GM11168 (cell line): ENCODE results near the gene AHCYL2.
"Not testable (repeated sequence)": the region's sequence is repeated elsewhere in the genome, so short reads cannot be mapped to it uniquely, and the experiment has no call there.

Source experiments
- in situ Hi-C: fragments of 300-500 bp; cut with MboI; formaldehyde crosslinking; loops from one replicate; pipeline ENCODE4 v1.12.0; 2022; ENCODE audit warnings: low sequenced_read_pairs; ENCODE audit not compliant: unreplicated experiment

The AHCYL2 gene

DNA sequence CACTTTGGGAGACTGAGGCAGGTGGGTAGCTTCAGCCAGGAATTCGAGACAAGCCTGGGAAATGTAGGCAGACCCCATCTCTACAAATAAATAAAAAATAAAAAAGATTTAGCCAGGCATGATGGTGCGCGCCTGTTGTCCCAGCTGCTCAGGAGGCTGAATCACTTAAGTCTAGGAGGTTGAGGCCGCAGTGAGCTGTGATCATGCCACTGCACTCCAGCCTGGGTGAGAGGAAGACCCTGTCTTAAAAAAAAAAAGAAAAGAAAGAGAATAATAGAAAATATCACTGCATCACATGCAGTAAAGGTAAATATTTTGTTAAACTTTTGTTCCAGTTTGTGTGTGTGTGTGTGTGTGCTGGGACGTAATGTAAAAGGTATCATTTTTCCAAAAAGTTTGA is 212.4 kb downstream of the AHCYL2 start:
- in situ Hi-C loops, result no loop called here

DNA sequence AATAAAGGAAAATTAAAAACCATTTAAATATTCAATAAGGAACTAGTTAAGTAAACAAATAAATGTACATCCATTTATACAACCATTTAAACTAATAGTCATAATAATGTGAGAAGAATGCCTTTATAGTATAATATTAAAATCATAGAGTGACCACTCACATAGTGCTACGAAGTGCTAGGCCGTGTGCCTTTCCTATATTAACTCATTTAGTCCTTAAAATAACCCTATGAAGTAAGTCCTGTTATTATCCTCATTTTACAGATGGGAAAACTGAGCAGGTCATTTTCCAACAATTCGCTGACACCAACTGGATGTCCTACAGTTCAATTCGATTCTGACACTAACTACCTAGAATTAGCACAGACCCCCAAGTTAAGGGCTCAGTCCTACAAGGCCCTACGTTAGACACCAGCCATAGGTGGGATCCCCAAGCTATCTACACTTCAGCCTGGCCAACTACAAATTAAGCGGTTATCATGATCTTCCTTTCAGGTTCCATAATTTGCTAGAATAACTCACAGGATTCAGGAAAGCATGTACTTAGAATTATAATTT is 213.5 kb downstream of the AHCYL2 start:
- in situ Hi-C loops, result no loop called here

DNA sequence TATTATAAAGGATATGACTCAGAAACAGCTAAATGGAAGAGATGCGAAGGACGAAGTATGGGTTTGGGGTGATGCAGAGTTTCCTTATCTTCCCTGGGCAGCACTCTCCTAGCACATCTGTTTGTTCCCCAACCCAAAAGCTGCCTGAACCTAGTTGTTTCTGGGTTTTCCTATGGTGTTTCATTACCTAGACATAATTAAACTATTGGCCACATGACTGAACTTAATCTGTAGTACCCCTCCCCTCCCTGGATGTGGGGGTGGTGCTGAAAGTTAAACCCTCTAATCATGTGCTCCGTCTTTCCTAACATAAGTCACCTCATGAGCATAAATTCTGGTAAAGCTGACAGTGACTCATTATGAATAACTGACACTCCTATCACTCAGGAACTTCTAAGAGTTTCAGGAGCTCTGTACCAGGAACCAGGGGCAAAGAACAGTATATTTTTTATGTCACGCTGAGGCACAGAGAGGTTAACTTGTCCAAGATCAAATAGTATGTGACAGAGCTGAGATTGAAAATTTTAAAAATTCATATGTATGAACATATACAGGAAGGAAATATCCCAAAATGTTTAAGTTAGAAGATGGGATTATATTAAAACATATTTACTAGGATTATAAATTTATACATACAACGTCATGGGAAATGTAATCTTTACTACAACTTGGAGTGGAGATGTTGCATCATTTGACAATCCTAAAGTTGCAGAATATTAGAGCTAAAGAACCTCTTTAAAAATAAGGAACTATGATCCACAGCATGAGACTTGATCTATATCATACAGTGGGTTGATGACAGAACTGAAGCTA is 214.2 kb downstream of the AHCYL2 start:
- in situ Hi-C loops, result no loop called here

DNA sequence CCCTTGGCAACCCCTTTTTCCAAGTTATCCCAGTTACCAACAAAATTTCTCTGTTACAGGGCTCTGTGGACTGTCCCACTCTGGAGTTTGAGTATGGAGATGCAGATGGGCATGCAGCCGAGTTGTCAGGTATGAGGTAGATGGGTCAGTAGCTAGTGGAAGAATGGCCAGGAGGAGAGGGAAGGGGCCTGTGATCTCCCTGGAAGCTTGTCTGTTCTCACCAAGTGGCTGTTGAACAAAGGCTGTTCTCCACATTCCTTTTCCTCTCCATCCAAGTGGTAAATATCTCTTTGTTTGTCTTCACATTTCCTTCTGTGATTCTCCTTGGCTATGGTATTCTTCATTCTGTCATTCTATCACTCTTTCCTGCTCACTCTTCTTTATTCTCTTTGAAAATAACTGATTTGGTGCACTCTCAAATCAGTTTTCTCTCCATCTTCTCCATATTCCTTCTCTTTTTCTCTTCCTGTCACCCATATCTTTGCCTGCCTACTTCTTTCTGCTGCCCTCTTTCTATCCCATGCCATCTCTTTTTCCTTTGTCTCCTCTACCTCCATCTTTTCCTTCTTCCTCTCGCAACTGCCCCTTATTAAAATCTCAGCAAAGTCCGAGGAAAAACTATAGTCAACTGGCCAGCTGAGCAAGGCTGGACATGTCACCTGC is 215.3 kb downstream of the AHCYL2 start:
- in situ Hi-C loops, result no loop called here

DNA sequence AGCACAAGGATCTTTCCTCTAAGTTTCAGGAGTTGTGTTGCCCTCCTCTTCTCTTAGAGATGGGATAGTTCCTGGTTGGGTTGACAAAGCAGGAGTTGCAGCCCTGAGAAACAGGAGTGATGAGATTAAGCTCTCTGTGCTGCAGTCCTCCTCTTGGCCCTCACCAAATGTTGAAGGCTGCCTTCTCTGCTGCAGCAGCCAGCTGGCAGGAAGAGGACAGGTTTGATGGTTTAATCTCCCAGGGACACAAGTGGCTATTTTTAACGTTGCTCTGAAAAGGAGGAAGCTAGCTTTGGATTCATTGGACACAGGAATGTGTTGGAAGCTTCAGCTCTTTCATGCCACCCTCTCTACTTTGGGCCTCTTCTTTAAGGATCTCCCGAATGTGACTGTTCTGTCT is 218.8 kb downstream of the AHCYL2 start:
- in situ Hi-C loops, result no loop called here

DNA sequence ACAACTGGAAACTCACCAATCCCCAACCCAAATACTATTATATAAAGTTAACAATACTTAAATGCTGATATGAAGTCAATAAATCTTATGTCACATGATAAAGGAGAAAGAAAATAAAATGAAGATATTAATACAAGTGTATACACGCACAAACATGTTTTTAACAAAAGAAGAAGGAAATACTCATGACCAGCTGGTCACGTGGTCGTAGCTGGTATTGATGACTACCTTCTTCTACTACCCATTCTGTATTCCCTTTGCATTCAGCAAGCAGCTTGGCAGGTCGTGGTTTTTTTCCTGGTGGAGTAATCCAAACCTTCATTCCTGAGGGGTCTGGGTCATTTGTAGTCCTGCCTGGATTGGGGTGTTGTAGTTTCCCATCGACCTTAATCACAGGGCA is 219.9 kb downstream of the AHCYL2 start:
- in situ Hi-C loops, result not testable (repeated sequence)

DNA sequence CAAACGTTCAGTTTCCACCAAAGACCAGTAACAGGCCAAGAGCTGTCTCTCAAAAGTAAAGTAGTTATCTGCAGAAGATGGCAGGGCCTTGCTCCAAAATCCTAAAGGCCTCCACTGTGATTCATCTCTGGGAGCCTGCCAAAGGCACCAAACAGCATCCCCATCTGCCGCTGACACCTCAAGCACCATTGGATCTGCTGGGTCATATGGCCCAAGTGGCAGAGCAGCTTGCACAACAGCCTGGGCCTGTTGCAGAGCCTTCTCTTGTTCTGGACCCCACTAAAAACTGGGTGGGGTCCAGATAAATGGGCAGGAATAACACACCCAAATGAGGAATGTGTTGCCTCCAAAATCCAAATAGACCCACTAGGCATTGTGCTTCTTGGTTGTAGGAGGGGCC is 222.1 kb downstream of the AHCYL2 start:
- in situ Hi-C loops, result not testable (repeated sequence)

DNA sequence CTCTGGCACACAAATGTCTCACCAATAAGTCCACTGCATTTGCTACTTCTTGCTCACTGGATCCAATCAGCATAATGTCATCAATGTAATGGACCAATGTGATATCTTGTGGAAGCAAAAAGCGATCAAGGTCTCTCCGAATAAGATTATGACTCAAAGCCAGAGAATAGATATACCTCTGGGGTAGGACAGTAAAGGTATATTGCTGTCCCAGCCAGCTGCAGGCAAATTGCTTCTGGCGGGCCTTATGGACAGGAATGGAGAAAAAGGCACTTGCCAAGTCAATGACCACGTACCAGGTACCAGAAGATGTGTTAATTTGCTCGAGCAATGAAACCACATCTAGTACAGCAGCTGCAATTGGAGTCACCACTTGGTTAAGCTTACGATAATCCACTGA is 222.6 kb downstream of the AHCYL2 start:
- in situ Hi-C loops, result not testable (repeated sequence)

DNA sequence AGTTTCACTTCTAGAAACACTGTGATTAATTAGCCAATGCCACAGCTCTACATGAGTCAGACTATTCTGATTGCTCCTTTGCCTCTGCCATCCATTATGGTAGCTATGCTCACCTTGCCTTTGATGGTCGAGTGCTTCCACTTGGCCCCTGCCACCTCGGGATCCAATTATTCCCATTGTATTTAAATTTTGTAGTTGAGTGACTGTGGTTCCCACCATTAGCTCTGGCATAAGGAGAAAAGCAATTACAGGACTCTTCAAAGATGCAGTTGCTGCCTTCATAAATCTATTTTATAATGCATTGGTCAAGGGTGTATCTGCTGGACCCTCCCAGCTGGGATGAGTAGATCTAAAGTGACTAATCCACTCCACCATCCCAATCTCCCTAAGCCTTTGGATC is 223.8 kb downstream of the AHCYL2 start:
- in situ Hi-C loops, result not testable (repeated sequence)

DNA sequence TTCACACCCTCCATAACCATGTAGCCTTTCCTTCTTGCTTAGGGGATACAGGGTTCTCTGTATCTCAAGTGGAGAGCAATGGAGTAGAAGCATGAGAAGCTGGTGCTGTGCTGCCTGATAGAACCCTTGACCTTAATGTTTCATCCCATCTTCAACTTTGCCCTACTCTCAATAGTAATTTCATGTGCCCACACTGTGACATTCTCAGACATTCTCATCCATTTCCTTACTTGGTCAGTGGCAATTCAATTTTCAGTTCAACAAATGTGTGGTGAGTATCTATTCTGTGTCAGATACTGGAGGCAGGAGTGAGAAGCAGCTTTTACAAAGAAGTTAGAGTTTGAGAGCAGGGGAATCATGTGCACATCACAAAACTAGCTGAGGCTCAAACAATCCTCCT is 225.5 kb downstream of the AHCYL2 start:
- in situ Hi-C loops, result loop anchor here (25.0 kb wide), 1 partner anchor 88 kb away; no protein-coding TSS in a partner anchor

DNA sequence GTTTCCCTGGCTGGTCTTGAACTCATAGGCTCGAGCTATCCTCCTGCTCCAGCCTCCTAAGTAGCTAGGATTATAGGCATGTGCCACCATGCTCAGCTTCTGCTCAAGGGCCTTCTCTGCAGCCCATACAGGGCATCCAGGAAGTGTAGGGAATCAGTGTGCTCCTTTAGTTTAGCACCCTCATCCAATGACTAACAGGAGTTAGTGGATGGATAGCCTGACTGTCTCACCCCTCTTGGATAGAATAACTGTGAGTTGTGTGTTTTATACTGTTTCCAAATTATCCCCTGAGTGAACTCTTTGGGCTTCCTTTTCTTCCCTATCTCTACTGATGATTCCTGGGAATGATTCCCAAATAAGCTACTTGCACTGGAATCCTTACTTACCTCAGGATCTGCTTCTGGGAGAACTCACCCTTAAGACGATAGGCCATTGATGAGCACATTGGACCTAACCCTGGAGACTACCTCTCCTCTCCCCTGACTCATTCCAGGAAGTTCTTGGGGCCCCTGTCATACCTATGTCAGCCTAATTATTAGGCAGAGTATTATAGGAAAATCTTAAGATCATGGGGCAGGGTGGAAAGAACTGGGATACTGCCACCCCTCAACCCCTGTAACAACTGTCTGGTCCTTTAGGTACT is 227.9 kb downstream of the AHCYL2 start:
- in situ Hi-C loops, result loop anchor here (25.0 kb wide), 1 partner anchor 90 kb away; no protein-coding TSS in a partner anchor

DNA sequence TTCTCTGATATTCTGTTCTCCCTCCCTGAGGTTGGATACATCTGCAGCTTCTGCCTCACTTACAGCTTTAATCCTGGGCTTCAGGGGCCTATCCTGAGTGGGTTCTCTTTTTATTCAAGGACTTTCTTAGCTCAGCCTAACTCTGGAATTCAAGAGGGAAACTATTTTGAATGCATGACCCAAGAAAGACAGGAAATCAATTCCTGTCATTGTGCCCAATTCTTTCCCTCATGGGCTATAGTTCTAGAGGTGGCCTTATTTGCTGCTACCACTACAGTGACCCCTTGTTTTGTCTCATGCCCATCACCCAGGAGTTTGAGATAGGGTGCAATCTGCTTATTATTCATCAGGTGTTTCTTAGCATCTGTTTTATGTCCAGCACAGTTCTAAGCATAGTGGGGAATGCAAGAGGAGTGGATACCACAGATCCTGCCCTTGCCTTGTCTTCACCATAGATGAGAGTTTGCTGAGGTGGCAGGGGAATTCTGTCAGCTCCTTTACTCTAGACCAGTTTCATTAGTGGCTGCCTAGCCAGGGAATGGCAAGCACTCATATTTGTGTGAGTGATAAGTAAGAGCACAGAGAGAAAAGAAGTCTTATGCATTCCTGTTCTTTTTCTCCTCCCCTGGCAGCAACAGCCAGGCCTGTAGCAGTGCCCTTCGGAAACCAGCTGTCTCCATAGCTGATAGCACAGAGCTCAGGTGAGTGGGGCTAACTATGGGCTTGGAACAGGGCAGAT is 228.8 kb downstream of the AHCYL2 start:
- in situ Hi-C loops, result loop anchor here (25.0 kb wide), 1 partner anchor 91 kb away; no protein-coding TSS in a partner anchor

DNA sequence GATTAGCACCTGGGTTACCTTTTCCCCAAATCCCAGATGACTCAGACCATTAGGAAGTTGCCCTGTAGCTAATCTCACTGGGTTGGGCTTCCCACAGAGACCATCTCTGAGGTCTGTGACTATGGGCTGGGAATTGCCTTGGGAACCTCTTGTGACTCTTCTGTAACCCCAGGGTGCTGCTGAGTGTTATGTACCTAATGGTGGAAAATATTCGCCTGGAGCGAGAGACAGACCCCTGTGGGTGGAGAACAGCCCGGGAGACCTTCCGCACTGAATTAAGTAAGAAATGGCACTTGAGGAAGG is 229.4 kb downstream of the AHCYL2 start:
- in situ Hi-C loops, result loop anchor here (25.0 kb wide), 1 partner anchor 92 kb away; no protein-coding TSS in a partner anchor

DNA sequence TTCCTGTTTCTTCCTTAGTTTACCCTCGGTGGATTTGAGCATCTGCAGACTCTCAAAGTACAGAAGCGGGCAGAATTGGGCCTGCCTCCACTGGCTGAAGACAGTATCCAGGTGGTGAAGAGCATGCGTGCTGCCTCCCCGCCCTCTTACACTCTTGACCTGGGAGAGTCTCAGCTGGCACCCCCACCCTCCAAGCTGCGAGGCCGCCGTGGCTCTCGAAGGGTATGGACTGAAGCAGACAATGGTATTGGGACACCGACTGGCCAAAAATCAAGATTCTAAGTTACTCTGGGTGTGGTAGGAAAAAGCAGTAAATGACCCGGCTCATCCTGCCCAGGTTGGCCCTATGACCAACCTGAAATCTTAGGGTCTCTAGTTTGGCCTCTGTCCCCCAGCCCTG is 231.6 kb downstream of the AHCYL2 start:
- in situ Hi-C loops, result loop anchor here (25.0 kb wide), 1 partner anchor 94 kb away; no protein-coding TSS in a partner anchor

DNA sequence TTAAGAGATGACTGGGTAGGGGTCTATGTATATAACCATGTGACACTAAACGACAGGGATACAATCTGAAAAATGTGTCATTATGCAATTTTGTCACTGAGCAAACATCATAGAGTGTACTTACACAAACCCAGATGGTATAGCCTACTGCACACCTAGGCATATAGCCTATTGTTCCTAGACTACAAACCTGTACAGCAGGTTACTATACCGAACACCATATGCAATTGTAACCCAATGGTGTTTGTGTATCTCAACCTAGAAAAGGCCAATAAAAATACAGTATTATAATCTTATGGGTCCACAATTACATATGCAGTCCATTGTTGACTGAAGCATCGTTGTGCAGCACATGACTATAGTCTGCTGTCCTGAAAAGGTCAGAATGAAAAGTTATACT is 232.3 kb downstream of the AHCYL2 start:
- in situ Hi-C loops, result loop anchor here (25.0 kb wide), 1 partner anchor 95 kb away; no protein-coding TSS in a partner anchor

DNA sequence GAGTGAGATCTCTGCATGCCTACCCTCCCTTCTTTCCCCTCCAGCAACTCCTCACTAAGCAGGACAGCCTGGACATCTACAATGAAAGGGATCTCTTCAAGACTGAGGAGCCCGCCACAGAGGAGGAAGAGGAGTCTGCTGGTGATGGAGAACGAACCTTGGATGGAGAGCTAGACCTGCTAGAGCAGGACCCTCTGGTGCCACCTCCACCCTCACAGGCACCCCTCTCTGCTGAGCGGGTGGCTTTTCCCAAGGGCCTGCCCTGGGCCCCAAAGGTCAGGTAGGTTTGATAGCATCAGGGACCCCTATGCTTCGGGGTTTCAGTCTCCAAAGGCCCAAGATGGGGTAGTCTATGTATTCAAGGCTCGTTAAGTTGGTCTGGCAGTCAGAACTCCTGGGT is 233.3 kb downstream of the AHCYL2 start:
- in situ Hi-C loops, result loop anchor here (25.0 kb wide), 1 partner anchor 96 kb away; no protein-coding TSS in a partner anchor

DNA sequence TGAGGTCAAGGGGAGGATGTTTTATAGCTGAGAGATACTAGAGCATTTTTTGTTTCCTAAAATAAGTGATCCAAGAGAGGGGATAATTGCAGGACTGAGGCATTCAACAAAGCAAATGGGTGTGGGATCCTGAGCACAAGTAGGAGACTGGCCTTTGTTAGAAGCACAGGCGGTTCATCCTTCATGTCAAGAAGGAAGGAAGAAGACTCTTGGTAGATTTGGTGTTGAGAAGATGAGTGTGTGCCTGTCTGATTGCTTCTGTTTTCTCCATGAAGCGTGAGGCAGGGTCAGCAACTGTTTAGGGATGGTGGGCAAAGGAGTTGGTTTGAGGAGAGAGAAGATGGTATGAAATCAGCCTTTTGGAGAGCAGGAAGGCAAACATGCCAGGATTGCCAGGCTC is 237.0 kb downstream of the AHCYL2 start:
- in situ Hi-C loops, result loop anchor here (25.0 kb wide), 1 partner anchor 100 kb away; no protein-coding TSS in a partner anchor

DNA sequence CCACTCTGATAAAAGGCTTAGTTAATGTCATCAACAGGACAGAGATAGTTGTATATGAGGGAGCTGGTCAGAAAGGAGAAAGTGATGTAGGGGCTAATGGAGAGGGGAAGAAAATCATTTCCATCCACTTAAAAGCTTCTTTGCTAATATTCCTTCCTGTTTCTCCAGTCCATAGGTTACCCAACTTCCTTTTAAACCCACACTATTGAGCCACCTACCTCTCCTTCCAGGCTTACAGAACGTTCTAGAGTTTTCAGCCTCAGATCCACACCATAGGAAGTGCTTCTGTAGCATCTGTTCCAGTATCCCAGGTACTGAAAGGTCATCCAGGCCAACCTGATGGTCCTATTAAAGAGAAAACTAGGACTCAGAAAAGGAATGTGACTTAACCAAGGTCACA is 237.6 kb downstream of the AHCYL2 start:
- in situ Hi-C loops, result loop anchor here (25.0 kb wide), 1 partner anchor 100 kb away; no protein-coding TSS in a partner anchor

DNA sequence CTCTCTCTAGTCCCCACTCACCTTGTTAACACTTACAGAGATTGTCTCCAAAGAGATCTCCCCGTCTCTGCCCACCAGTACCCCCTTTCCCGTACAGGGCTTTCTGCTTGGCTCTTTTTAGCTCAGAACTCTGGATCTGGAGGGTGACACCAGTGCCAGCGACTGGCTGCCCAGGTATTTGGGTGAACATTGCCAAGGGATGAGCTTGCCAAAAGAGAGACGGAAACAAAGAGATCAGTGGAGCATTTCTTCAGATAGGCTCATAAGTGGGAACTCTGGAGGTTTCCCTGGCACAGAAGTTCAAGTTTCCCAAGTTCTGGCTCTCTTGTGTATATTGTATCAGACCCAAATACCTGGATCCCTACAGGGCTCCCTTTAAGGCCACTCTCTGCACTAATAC is 239.4 kb downstream of the AHCYL2 start:
- in situ Hi-C loops, result loop anchor here (25.0 kb wide), 1 partner anchor 102 kb away; no protein-coding TSS in a partner anchor

DNA sequence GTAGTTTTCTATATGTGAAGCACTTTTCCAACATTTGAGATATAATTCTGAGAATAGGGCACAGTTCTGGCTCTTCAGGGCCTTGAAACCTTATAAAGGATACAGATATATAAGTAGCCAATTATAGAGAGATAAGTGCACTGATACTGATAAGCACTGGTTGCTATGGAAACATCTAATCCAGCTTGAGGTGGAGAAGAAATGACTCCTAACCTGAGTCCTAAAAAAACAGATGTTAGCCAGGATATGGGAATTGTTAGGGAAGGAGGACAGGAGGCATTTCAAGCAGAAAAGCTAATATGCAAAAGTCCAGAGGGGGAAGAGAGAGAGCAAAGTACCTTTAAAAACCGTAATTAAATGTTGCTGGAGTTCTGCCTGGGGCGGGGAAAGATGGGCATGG is 240.2 kb downstream of the AHCYL2 start:
- in situ Hi-C loops, result loop anchor here (25.0 kb wide), 1 partner anchor 103 kb away; no protein-coding TSS in a partner anchor
